KMS-11 (cell line): ENCODE results near the gene LBH.

Experiments used
- H2AFZ ChIP-seq: fragments of 200-600 bp; sonication (generic); 2 replicates; pipeline ENCODE4 v1.6.1; 2016; ENCODE audit warnings: antibody characterized with exemption, mixed run types, low read depth
- H3K27ac ChIP-seq: fragments of 200-600 bp; sonication (generic); 2 replicates; pipeline ENCODE4 v1.6.1; 2016; ENCODE audit warnings: mild to moderate bottlenecking, mixed run types
- H3K27me3 ChIP-seq: fragments of 200-600 bp; sonication (generic); 2 replicates; pipeline ENCODE4 v1.6.1; 2017; ENCODE audit warnings: mild to moderate bottlenecking, low read depth, mixed run types, moderate library complexity; ENCODE audit not compliant: insufficient read depth
- H3K36me3 ChIP-seq: fragments of 200-600 bp; sonication (generic); 2 replicates; pipeline ENCODE4 v1.6.1; 2017; ENCODE audit warnings: mild to moderate bottlenecking, mixed run types; ENCODE audit not compliant: insufficient read depth
- H3K4me1 ChIP-seq: fragments of 200-600 bp; sonication (generic); 2 replicates; pipeline ENCODE4 v1.6.1; 2016; ENCODE audit warnings: mild to moderate bottlenecking, low read depth, mixed run types; ENCODE audit not compliant: poor library complexity, severe bottlenecking
- H3K4me2 ChIP-seq: fragments of 200-600 bp; sonication (generic); 2 replicates; pipeline ENCODE4 v1.7.0; 2016; ENCODE audit warnings: mild to moderate bottlenecking, mixed run types
- H3K4me3 ChIP-seq: fragments of 200-600 bp; sonication (generic); IDR thresholded peaks from 2 replicates; pipeline ENCODE4 v1.6.1; 2017; ENCODE audit warnings: low read depth, low read length, mixed read lengths; ENCODE audit not compliant: insufficient read depth
- H3K79me2 ChIP-seq: fragments of 200-600 bp; sonication (generic); 2 replicates; pipeline ENCODE4 v1.6.1; 2016; ENCODE audit warnings: low read depth, mixed run types; ENCODE audit not compliant: insufficient read depth
- H3K9ac ChIP-seq: fragments of 200-600 bp; sonication (generic); 2 replicates; pipeline ENCODE4 v1.6.1; 2016; ENCODE audit warnings: mild to moderate bottlenecking, mixed run types
- H4K20me1 ChIP-seq: fragments of 200-600 bp; sonication (generic); 2 replicates; pipeline ENCODE4 v1.6.1; 2016; ENCODE audit warnings: mild to moderate bottlenecking, mixed run types; ENCODE audit not compliant: insufficient read depth
- TF ChIP-seq, protein P1 (sequence below): fragments of 200-600 bp; sonication (generic); conservative IDR thresholded peaks from 2 replicates; pipeline ENCODE4 v1.6.1; 2017; ENCODE audit warnings: low read depth, mild to moderate bottlenecking, antibody characterized with exemption, low read length, moderate library complexity, mixed read lengths

LBH gene

DNA sequence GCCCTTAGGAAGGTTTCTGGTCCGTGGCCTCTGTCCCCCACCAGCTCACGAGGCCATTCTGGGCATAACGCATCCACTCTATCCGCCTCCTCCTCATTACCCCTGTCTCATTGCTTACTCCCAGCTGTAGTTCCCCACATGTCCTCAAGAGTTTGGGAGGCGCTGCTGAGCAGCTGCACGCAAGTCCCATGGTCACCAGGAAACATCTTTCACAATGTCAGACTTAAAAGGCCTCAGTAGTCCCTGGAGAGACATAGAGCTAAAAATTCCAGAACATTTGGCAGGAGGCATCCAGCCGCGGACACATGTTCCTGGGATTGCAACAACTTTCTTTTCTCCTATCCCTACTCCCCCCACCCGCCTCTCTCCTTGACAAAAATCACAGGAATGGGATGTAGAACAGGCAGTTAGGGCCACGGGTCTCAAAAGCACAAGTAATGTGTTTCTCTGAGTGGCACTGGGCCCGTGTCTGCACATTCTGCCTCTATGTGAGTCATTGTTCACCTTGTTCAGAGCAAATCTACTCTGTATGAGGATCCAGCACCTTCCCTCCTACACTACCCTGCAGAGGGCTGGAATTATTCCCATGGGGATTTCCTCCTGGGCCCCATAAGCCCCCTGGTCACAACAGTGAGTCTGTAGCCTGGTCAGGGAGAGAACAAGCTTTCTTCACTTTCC, 8.1 kb downstream of the LBH start:
- Histone ChIP-seq H3K27me3 (no peaks in the 10 kb centered on the region), H3K9ac (no peak overlapping the region), H3K27ac (no peak overlapping the region), H3K36me3 (no peaks in the 10 kb centered on the region), H3K4me1 (peaks cover 24% of the 10 kb centered on the region), H2AFZ (no peak overlapping the region), H3K4me3 (no peak overlapping the region), H3K79me2 (peaks cover 5% of the 10 kb centered on the region; the same call in 1 of the 2 replicates), H4K20me1 (no peaks in the 10 kb centered on the region), H3K4me2 (no peak overlapping the region)
- TF ChIP-seq, protein P1, sequence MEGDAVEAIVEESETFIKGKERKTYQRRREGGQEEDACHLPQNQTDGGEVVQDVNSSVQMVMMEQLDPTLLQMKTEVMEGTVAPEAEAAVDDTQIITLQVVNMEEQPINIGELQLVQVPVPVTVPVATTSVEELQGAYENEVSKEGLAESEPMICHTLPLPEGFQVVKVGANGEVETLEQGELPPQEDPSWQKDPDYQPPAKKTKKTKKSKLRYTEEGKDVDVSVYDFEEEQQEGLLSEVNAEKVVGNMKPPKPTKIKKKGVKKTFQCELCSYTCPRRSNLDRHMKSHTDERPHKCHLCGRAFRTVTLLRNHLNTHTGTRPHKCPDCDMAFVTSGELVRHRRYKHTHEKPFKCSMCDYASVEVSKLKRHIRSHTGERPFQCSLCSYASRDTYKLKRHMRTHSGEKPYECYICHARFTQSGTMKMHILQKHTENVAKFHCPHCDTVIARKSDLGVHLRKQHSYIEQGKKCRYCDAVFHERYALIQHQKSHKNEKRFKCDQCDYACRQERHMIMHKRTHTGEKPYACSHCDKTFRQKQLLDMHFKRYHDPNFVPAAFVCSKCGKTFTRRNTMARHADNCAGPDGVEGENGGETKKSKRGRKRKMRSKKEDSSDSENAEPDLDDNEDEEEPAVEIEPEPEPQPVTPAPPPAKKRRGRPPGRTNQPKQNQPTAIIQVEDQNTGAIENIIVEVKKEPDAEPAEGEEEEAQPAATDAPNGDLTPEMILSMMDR: peak; percentile 96

- Histone ChIP-seq H3K4me3 (no peak overlapping the region), H2AFZ (no peak overlapping the region), H3K79me2 (no peaks in the 10 kb centered on the region), H4K20me1 (no peaks in the 10 kb centered on the region), H3K36me3 (no peaks in the 10 kb centered on the region), H3K4me2 (no peak overlapping the region), H3K4me1 (peaks cover 17% of the 10 kb centered on the region), H3K27ac (no peak overlapping the region), H3K9ac (no peak overlapping the region), H3K27me3 (no peaks in the 10 kb centered on the region)
- TF ChIP-seq, protein P1: no peak
Observed at GRCh38 chr2:30239986-30240752, 8.8 kb downstream of the LBH start.

- Histone ChIP-seq H3K4me3 (no peak overlapping the region), H3K36me3 (no peaks in the 10 kb centered on the region), H2AFZ (no peak overlapping the region), H3K79me2 (no peaks in the 10 kb centered on the region; the same call in 1 of the 2 replicates), H4K20me1 (no peaks in the 10 kb centered on the region), H3K27me3 (no peaks in the 10 kb centered on the region), H3K27ac (no peak overlapping the region), H3K9ac (no peak overlapping the region), H3K4me2 (no peak overlapping the region), H3K4me1 (peaks cover 4% of the 10 kb centered on the region)
- TF ChIP-seq, protein P1: no peak
Observed at GRCh38 chr2:30243231-30243630, 11.9 kb downstream of the LBH start.

- Histone ChIP-seq H3K9ac (no peak overlapping the region), H3K4me3 (no peak overlapping the region), H2AFZ (no peak overlapping the region), H3K4me1 (peaks cover 4% of the 10 kb centered on the region), H4K20me1 (no peaks in the 10 kb centered on the region), H3K36me3 (no peaks in the 10 kb centered on the region), H3K27ac (no peak overlapping the region), H3K4me2 (no peak overlapping the region), H3K27me3 (no peaks in the 10 kb centered on the region), H3K79me2 (no peaks in the 10 kb centered on the region; the same call in 1 of the 2 replicates)
- TF ChIP-seq, protein P1: no peak
Observed at GRCh38 chr2:30245364-30245763, 14.0 kb downstream of the LBH start.
